ENCODE measurements around the gene TGOLN2.

- no peak for TF ChIP-seq CTCF (IDR thresholded peaks at IDR 0.05)
- no peak for TF ChIP-seq EP300 (IDR thresholded peaks at IDR 0.05)
Measured at GRCh38 chr2:85355521-85355920, 27.7 kb upstream of the TGOLN2 start.
